SJCRH30 (cell line): ENCODE results near the gene ITGA6. TPM values are rescaled to one million over a fixed set of nuclear protein-coding genes. Genes with fewer than 3 reads are reported as not detected.

Experiments
- DNase-seq, 2 experiments: peaks; one replicate each; pipeline ENCODE4 v3.0.0-alpha.2; 2015 to 2020
- H3K27ac ChIP-seq: fragments of 250-450 bp; sonication (Bioruptor Pico); 2 replicates; pipeline ENCODE4 v1.5.1; 2020; ENCODE audit warnings: mild to moderate bottlenecking, moderate library complexity
- H3K27me3 ChIP-seq: fragments of 250-450 bp; sonication (Bioruptor Pico); 2 replicates; pipeline ENCODE4 v1.5.1; 2020; ENCODE audit warnings: mild to moderate bottlenecking, moderate library complexity
- H3K36me3 ChIP-seq: fragments of 250-450 bp; sonication (Bioruptor Pico); 2 replicates; pipeline ENCODE4 v1.5.1; 2020; ENCODE audit warnings: mild to moderate bottlenecking, moderate library complexity
- H3K4me1 ChIP-seq: fragments of 250-450 bp; sonication (Bioruptor Pico); 2 replicates; pipeline ENCODE4 v1.5.1; 2020; ENCODE audit warnings: mild to moderate bottlenecking, moderate library complexity
- H3K4me3 ChIP-seq: fragments of 250-450 bp; sonication (Bioruptor Pico); 2 replicates; pipeline ENCODE4 v1.5.1; 2020; ENCODE audit warnings: mild to moderate bottlenecking, moderate library complexity
- H3K9me3 ChIP-seq: fragments of 250-450 bp; sonication (Bioruptor Pico); replicated peaks from 2 replicates; pipeline ENCODE4 v1.5.1; 2020; ENCODE audit warnings: mild to moderate bottlenecking, moderate library complexity
- total RNA-seq: library from RNA; depleted of rRNA; stranded (reverse); fragments of >200 nt; shearing (Covaris generic); gene quantifications from 2 replicates; pipeline ENCODE4 v1.2.3, GENCODE V29; 2014

The ITGA6 gene
- total RNA-seq, 1 experiment from 2014 or later, result 57.8 TPM

DNA sequence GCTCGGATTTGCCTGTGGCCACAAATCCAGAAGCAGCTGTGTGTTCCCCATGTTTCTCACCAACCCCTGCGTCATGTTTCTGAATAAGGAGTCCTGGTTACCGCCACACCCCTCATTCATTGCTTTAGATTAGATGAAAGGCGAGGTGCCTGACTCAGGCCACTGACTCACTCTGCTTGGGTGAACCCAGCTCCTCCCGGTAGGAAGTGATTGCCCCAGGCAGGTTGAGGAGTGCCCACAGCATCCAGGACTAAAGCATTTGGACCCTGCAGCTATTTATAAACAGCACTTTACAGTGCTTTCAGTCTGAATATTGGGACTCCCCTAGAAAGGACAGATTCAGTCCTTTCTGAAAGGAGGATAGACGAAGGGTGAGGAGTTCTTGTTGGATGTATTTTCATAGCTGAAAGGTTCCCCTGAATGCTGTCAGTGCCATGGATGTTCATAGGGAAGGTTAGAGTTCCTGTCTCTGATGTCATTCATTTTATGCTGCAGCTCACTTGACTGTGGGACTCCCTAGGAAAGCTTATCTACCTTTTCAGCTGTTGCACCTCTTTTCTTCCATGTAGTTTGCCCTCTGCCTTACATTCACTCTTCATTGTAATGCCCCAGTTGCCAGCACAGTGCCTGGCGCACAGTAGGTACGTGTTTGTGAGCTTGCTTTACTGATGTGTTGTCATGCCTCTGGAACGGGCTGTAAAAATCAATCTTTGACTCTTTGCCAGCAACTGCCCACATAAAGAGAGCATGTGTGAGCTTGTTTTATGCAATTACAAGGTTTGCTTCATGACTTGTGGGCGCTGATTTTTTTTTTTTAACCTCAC is 14.9 kb downstream of the ITGA6 start:
- Histone ChIP-seq H3K4me1 (peaks cover 82% of the 10 kb centered on the region), H3K36me3 (no peaks in the 10 kb centered on the region), H3K9me3 (no peaks in the 10 kb centered on the region), H3K4me3 (peak overlapping the region; percentile 46; the same call in 1 of the 2 replicates), H3K27ac (peak overlapping the region; percentile 89), H3K27me3 (no peaks in the 10 kb centered on the region)
- DNase-seq, result peak; percentile 95 to 96

GRCh38 chr2:172445851-172446250 is 18.5 kb downstream of the ITGA6 start:
- H3K27me3 ChIP-seq, result no peaks in the 10 kb centered on the region
- peak; percentile 65 to 81 for DNase-seq
- peaks cover 54% of the 10 kb centered on the region for H3K4me1 ChIP-seq
- no peak overlapping the region for H3K4me3 ChIP-seq
- H3K9me3 ChIP-seq, result no peaks in the 10 kb centered on the region
- H3K27ac ChIP-seq, result peak overlapping the region; percentile 71
- H3K36me3 ChIP-seq, result no peaks in the 10 kb centered on the region

GRCh38 chr2:172446474-172447063 is 19.2 kb downstream of the ITGA6 start:
- H3K36me3 ChIP-seq, result no peaks in the 10 kb centered on the region
- no peaks in the 10 kb centered on the region for H3K27me3 ChIP-seq
- DNase-seq, result peak; percentile 63 to 86
- H3K27ac ChIP-seq, result peak overlapping the region; percentile 71
- peaks cover 47% of the 10 kb centered on the region for H3K4me1 ChIP-seq
- H3K9me3 ChIP-seq, result no peaks in the 10 kb centered on the region
- H3K4me3 ChIP-seq, result no peak overlapping the region

GRCh38 chr2:172447811-172448493 is 20.6 kb downstream of the ITGA6 start:
- DNase-seq, result no peak
- no peak overlapping the region for H3K4me3 ChIP-seq
- H3K9me3 ChIP-seq, result no peaks in the 10 kb centered on the region
- H3K27ac ChIP-seq, result no peak overlapping the region
- peaks cover 37% of the 10 kb centered on the region for H3K4me1 ChIP-seq
- H3K36me3 ChIP-seq, result no peaks in the 10 kb centered on the region
- H3K27me3 ChIP-seq, result no peaks in the 10 kb centered on the region

- Histone ChIP-seq H3K9me3 (no peaks in the 10 kb centered on the region), H3K36me3 (no peaks in the 10 kb centered on the region), H3K4me3 (no peak overlapping the region), H3K27me3 (no peaks in the 10 kb centered on the region), H3K27ac (no peak overlapping the region), H3K4me1 (peaks cover 31% of the 10 kb centered on the region)
- DNase-seq, result no peak
These were observed 21.3 kb downstream of the ITGA6 start for GRCh38 chr2:172448544-172449267.

DNA sequence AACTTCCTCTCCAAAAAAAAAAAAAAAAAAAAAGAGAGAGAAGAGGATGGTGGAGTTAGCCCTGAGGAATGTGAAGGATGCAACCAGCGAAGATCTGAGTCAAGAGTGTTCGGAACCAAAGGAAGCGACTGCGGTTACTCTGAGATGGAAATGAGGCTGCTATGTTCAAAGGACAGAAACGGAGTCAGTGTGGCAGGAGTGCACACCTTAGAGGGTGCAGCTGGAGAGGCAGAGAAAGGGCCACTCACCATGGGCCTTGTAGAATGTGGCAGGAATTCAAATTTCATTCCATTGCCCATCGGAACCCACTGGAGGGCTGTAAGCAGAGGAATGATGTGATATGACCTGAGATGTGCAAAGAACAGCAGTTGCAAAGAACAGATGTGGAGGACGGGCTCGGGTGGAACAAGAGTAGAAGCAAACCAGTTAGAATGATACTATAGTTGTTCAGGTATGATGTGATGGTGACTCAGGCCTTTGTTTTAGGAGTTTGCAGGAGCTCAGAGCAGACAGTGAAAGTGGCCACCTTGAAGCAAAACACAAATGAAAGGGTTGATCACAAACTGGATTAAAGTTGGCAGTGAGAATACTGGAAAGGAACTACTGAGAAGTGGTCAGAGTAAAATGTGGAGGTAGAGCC is 22.6 kb downstream of the ITGA6 start:
- Histone ChIP-seq H3K27ac (no peak overlapping the region), H3K4me3 (no peak overlapping the region)
- DNase-seq, result no peak

GRCh38 chr2:172451923-172452322 is 24.5 kb downstream of the ITGA6 start:
- no peak for DNase-seq
- Histone ChIP-seq H3K27ac (no peak overlapping the region), H3K4me1 (peaks cover 15% of the 10 kb centered on the region), H3K36me3 (no peaks in the 10 kb centered on the region), H3K9me3 (no peaks in the 10 kb centered on the region), H3K27me3 (no peaks in the 10 kb centered on the region), H3K4me3 (no peak overlapping the region)

More for the DNA sequence above, 22.6 kb downstream of the ITGA6 start:
- Histone ChIP-seq H3K9me3 (no peaks in the 10 kb centered on the region), H3K4me1 (peaks cover 25% of the 10 kb centered on the region), H3K36me3 (no peaks in the 10 kb centered on the region), H3K27me3 (no peaks in the 10 kb centered on the region)

DNA sequence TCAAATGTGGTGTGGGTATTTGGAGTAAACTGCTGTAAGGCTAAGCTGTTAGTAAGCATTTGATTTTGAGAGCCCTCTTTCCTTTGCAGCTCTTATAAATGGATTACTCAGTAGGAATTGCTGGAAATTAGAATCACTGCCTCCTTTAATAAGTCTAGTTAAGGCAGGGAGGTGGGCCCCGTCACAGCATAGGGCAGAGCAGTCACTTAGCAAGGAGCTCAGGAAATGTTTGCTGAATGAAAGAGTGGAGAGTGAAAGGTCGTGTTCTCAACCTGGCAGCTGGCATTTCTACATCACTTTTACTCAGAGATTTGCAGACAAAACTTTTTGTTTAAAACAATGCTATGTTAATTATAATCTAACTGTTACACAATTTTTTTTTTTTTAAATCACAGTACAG is 25.5 kb downstream of the ITGA6 start:
- H3K36me3 ChIP-seq, result no peaks in the 10 kb centered on the region
- H3K9me3 ChIP-seq, result no peaks in the 10 kb centered on the region
- peaks cover 8% of the 10 kb centered on the region; the same call in 1 of the 2 replicates for H3K4me1 ChIP-seq
- no peaks in the 10 kb centered on the region for H3K27me3 ChIP-seq
- DNase-seq, result no peak
- H3K27ac ChIP-seq, result no peak overlapping the region
- no peak overlapping the region for H3K4me3 ChIP-seq

DNA sequence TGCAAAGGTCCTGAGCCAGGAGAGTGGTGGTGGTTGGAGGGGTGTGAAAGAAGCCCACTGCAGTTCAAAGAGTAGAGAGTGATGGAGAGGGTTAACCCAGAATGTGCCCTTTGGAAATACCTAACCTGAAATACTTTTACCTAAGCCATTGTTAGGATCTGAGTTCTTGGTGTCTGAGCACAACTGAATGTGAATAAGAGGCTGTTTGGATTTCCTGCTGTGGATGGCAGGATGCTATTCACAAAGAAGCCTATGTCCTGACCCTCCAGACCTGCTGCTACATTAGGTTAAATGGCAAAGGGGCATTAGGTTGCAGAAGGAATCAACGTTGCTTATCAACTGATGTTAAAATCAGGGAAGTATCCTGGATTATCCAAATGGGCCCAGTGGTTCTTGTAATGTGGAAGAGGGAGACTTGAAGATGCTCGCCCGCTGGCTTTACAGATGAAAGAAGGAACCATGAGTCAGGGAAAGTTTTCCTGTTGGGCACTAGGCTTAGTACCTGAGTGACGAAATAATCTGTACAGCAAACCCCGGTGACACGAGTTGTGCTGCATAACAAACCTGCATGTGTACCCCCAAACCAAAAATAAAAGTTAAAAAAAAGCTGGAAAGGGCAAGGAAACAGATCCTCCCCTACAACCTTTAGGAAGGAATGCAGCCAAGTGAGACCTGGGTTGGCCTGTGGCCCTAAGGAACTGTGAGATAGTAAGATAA is 27.2 kb downstream of the ITGA6 start:
- H3K4me3 ChIP-seq, result no peak overlapping the region
- no peaks in the 10 kb centered on the region for H3K9me3 ChIP-seq
- no peak overlapping the region for H3K27ac ChIP-seq
- no peaks in the 10 kb centered on the region for H3K27me3 ChIP-seq
- no peak for DNase-seq
- H3K4me1 ChIP-seq, result peaks cover 6% of the 10 kb centered on the region; the same call in 1 of the 2 replicates
- H3K36me3 ChIP-seq, result no peaks in the 10 kb centered on the region

- DNase-seq, result no peak
- H3K36me3 ChIP-seq, result no peaks in the 10 kb centered on the region
- no peaks in the 10 kb centered on the region for H3K27me3 ChIP-seq
- H3K9me3 ChIP-seq, result no peaks in the 10 kb centered on the region
- no peak overlapping the region for H3K27ac ChIP-seq
- peaks cover 6% of the 10 kb centered on the region; the same call in 1 of the 2 replicates for H3K4me1 ChIP-seq
- H3K4me3 ChIP-seq, result no peak overlapping the region
These were observed 27.7 kb downstream of the ITGA6 start for GRCh38 chr2:172455121-172455515.

GRCh38 chr2:172456002-172456401 is 28.6 kb downstream of the ITGA6 start:
- no peak for DNase-seq
- Histone ChIP-seq H3K9me3 (no peaks in the 10 kb centered on the region), H3K27ac (no peak overlapping the region), H3K27me3 (no peaks in the 10 kb centered on the region), H3K4me1 (peaks cover 12% of the 10 kb centered on the region), H3K4me3 (no peak overlapping the region), H3K36me3 (no peaks in the 10 kb centered on the region)

- H3K9me3 ChIP-seq, result no peaks in the 10 kb centered on the region
- H3K4me1 ChIP-seq, result peaks cover 14% of the 10 kb centered on the region
- H3K4me3 ChIP-seq, result no peak overlapping the region
- H3K27ac ChIP-seq, result no peak overlapping the region
- DNase-seq, result no peak
- no peaks in the 10 kb centered on the region for H3K27me3 ChIP-seq
- H3K36me3 ChIP-seq, result no peaks in the 10 kb centered on the region
These were observed 30.1 kb downstream of the ITGA6 start for GRCh38 chr2:172457536-172457935.

- Histone ChIP-seq H3K27ac (no peak overlapping the region), H3K36me3 (no peaks in the 10 kb centered on the region), H3K27me3 (no peaks in the 10 kb centered on the region), H3K4me1 (peaks cover 19% of the 10 kb centered on the region), H3K4me3 (no peak overlapping the region), H3K9me3 (no peaks in the 10 kb centered on the region)
- DNase-seq, result no peak
These were observed 31.3 kb downstream of the ITGA6 start for GRCh38 chr2:172458561-172459124.
